SK-MEL-5 (cell line): ENCODE results near the gene KRTAP26-1. TPM values are rescaled to one million over a fixed set of nuclear protein-coding genes. Genes with fewer than 3 reads are reported as not detected.
A peak's percentile ranks its signal among the peaks of the same experiment; 100 is the strongest.

Source experiments
- DNase-seq: peaks from one replicate; pipeline ENCODE4 v3.0.0-alpha.2; 2016; ENCODE audit warnings: low read depth, low spot score
- in situ Hi-C: cut with HindIII; loops from 2 replicates; pipeline ENCODE4 v1.10.0; 2016; ENCODE audit warnings: low sequenced_read_pairs, high pct_unique_total_duplicates, low pct_unique_long_range_greater_than_20kb
- polyA plus RNA-seq, 2 experiments: library from polyadenylated mRNA; depleted of rRNA; stranded (reverse); fragments of >200 nt; gene quantifications; 2 replicates each; pipeline ENCODE4 v1.2.3, GENCODE V29; 2015
- total RNA-seq: library from RNA; depleted of rRNA; stranded (reverse); fragments of >200 nt; shearing (Covaris generic); gene quantifications from 2 replicates; pipeline ENCODE4 v1.2.3, GENCODE V29; 2014; rRNA removed

KRTAP26-1 gene, protein sequence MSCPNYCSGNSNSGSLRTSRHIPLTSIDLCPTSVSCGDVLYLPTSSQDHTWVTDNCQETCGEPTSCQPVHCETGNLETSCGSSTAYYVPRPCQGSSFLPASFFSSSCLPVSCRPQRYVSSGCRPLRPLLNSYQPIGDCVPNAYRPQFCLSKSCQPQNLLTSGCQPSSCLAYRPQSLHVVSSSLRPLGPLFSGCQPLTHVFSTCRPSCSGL
- not detected in 2 replicates for total RNA-seq
- polyA plus RNA-seq (2015; cell fraction: cytosol; rRNA removed): not detected in 2 replicates
- polyA plus RNA-seq (2015; cell fraction: nucleus; rRNA removed): not detected in 2 replicates

DNA sequence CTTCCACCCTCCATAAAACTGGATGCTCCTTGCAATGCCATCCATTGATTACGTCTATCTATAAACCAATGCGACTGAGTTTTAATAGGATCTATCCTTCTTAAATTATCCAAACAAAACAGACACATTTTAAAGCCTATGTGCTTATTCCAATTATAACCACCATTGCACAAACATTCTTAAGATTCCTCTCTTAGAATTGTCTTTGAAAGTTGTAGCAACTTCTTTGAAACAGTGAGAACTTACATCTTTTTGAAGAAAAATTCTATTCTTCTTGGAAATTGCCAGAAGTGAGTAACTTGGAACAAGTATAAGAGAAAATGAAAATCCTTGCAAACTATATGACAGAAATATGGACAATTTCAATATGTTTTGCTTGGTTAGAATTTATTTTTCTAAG lies at the start of gene KRTAP26-1:
Gene KRTAP26-1, minus strand, starts transcription at position 101 of the 400 bp plus-strand sequence. CDS start 280 bp downstream, outside the sequence.
- in situ Hi-C loops: no loop called here
- DNase-seq: no peak

DNA sequence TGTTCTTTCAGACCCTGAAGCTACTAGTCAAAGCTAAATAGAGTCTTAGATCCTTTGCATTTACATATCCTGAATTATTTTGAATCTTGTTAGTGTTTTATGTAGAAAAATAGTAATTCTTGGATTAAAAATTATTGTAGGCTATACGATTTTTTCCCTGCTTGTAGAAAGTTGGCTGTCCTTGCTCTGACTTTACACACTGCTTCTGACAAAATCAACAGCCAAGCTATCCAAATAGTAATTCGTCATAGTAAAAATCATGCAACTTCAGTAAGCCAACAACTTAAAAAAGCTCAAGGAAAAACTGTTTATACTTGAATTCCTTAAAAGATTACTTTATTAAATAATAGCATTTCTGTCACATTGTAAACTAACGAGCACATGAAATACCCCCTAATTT lies 35.8 kb upstream of the KRTAP26-1 start:
- in situ Hi-C loops: no loop called here
- no peak for DNase-seq

DNA sequence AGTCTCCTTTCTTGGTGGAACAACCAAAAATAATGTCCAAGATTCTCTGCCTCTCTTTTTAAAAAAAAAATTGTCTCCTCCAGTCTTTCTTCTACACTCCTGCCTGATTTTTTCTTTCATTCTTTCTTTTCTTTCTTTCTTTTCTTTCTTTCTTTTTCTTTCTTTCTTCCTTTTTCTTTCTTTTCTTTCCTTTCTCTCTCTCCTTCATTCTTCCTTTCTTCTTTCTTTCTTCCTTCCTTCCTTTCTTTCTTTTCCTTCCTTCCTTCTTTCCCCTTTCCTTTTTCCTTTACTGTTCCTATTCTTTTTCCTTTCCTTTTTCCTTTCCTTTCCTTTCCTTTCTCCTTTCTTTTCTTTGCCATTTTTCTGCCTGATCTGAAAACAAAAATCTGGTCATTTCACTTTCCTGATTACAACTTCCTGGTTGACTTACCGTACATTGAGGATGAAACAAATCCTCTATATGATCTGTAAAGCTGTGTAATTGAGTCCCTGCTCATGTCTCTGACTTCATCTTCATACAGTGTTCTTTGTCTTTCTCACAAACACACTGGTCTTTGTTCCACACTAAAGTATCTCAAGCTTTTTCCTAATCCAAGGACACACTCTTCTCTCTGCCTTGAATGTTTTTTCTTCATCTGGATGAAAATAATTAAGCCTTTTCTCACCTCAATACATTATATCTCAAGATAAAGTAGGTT lies 34.3 kb upstream of the KRTAP26-1 start:
- DNase-seq: peak; percentile 70
- in situ Hi-C loops: no loop called here

DNA sequence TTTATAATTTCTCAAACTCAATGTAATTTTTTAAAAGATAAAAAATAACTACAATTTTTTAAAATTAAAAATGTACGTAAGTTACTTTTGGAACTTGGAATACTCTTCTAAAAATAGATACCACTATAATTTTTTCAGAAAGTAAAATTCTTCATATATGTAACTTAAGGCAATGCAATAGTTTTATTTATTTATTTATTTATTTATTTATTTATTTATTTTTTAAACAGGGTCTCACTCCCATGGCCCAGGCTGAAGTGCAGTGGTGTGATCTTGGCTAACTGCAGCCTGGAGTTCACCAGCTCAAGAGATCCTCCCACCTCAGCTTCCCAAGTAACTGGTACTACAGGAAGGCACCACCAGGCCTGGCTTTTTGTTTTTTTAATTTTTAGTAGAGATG lies 31.4 kb upstream of the KRTAP26-1 start:
- DNase-seq: no peak

DNA sequence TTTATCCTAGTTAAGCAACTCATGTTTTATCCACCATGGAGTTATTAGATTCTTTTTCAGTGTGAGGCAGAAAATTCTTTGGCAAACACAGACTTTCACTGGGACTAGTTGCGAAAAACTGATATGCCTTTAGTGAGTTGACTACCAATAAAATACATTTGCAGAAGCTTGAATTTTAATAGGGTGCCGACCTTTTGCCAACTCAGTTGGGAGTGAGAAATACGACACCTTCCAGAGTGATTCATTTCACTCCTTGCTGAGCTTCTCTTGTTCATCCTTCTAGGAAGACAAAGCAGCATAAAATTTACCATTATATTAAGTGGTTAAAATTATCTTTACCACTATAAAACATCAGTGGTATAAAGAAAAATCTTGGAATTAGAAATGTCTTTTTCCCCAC lies 29.5 kb upstream of the KRTAP26-1 start:
- in situ Hi-C loops: no loop called here
- no peak for DNase-seq

More for the DNA sequence above, 31.4 kb upstream of the KRTAP26-1 start:
- in situ Hi-C loops: no loop called here

DNA sequence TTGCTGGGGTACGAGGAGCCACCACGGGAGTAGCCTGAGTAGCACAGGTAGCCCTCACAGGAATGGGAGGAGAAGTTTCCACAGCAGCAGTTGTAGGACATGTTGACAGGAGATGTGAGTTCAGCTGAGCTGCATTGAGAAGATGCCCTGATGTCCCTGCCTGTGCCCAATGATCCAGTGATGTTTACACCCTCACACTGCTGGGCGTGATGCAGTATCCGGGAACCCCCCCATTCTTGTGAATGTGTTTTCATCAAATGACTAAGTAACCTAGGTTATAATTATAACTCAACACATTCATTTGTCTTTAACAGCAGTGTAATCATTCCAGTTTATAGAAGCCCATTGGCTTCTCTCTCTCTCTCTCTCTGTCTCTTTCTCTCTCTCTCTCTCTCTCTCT lies 28.4 kb upstream of the KRTAP26-1 start, which contains the start of gene KRTAP23-1:
Gene KRTAP23-1, minus strand, starts transcription at position 101 of the 400 bp plus-strand sequence. Its CDS starts 0 bp downstream, at position 101.
- DNase-seq: no peak
- in situ Hi-C loops: no loop called here

DNA sequence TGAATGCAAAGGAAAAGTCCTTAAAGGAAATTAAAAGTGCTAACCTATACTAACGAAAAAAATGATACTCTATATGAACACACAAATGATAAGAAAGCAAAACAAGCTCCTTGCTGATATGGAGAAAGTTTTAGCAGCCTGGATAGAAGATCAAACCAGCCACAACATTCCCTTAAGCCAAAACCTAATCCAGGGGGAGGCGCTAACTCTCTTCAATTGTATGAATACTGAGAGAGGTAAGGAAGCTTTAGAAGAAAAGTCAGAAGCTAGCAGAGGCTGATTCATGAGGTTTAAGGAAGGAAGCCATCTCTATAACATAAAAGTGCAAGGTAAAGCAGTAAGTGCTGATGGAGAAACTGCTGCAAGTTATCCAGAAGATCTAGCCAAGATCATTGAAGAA lies 24.9 kb upstream of the KRTAP26-1 start:
- peak; percentile 47 for DNase-seq
- in situ Hi-C loops: no loop called here

DNA sequence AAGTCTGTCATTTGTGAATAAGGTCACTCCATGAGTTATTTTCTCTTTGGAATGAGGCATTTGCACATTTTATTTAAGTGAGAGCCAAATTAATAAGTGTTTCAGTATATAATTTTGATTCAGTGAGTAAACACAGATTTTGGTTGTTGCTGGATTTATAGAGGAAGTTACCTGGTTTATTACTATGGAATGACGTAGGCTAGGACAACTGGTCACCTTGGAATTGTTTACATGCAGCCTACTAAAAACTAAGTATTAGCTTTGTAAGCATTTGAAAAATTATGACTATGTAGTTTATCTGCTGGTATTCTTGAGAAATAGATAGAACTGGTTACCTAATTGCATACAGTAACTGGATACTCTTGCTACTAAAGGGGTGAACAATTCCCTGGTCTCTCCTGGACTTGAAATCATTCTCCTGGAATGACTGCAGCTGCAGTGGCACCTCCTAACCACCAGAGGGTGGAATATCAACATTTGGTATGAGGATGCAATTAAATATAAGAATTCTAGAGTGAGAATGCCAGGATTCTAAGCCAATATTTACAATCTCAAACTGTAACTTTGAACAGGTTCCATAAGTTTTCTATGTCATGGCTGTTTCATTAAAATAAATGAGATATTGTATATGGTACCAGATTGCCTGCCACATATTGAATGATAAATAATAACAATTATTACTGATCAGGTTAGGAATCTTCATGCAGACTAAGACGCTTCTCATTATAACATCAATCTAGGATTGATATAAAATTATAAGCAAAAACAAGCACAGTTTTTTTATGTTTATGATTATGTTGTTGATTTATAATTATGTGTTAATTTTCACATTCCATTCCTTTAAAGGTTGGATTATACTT lies 20.8 kb upstream of the KRTAP26-1 start:
- peak; percentile 68 for DNase-seq
- in situ Hi-C loops: no loop called here

DNA sequence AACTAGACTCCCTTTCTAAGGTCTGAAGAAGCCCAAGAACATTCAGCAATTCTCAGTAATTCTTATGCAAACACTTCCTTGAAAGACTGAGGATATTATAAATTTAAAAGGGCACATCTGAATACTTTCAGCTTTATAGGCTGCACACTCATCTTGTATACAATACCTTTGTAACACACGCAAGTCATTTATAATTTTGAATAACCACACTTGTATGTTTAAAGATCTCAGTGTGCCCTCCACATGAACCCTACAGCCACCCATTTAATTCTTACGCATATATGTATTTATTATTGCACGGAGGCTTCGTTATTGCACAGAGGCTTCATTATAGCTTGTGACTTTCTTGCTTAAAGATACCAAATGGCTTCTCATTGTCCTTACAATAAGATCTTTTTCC lies 18.6 kb upstream of the KRTAP26-1 start:
- in situ Hi-C loops: no loop called here
- no peak for DNase-seq

DNA sequence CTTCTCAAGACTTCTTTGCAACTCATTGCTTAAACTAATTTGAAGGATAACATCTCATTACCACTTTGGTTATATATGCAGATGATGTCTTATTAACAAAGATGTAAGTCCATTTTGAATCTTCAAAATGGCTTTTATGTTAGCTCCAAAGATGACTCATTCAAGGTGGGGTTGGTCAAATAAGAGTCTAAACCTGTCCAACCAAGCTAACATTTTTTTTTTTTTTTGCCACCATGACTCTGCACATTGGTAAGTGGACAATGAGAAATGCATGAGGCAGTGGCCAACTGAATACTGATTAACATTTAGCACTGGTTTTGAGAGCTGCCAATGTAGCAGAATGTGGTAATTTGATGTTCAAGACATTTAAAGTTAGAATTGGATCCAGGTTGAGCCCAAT lies 17.7 kb upstream of the KRTAP26-1 start:
- in situ Hi-C loops: no loop called here
- DNase-seq: no peak

DNA sequence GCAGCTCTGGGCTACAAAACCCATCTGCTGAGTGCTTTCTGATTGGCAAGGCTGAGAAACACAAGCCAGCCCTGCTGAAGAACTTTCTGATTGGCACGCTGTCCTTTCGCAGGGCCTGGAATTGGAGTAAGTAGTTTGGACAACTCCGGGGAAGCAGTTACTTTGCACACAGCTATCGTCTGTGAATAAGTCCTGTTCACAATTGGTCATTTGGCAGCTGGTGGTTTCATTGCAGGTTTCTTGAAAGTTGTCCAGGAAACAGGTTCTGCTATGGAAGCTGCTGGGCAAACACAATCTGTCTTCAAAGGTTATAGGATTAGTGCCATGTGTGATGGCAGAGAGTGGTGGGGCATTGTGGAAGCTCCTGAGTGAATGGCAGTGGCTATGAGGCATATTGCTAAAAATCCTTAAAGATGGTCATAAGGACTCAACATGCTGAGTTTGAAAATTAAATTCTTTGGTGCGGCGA lies 17.2 kb upstream of the KRTAP26-1 start, which contains the start of gene KRTAP27-1:
Gene KRTAP27-1, minus strand, starts transcription at position 419 of the 469 bp plus-strand sequence. Its CDS starts 26 bp downstream, at position 393.
- no peak for DNase-seq
- in situ Hi-C loops: no loop called here

DNA sequence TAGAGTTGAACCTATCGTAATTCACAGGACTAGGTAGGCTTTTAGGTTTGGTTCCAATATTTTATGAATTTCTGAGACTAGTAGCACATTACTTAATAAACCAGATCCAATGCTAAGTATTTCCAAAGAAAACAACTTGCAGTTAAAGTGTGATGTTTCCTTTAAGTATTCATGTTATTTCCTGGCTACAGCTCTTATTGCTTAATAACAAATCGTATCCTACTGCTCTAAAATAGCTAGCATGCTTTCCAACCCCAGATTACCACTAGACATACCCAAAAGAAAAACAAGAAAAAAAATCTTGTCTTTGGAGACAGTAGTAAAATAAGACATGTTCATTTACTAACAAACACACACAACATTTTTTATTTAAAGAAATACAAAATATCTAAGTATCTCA lies 16.5 kb upstream of the KRTAP26-1 start:
- no peak for DNase-seq
- in situ Hi-C loops: no loop called here

DNA sequence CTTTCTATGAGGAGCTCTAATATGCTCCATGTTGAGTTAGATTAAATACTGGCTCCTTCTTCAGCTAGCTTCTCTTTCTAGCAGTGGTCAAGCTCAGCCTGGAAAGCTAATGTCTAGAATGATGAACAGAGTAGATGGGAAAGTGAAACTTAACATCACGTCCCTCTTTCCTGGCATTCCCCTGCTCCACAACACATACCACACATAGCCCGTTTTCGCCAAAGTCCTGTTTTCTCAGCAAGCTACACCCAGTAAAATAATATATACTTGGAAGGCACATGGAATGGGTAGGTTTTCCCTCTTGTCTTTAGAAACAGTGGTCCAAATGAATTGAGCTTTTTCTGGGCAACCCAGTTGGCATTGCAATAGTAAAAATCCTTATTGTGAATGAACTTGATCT lies 13.6 kb upstream of the KRTAP26-1 start:
- DNase-seq: no peak
- in situ Hi-C loops: no loop called here

DNA sequence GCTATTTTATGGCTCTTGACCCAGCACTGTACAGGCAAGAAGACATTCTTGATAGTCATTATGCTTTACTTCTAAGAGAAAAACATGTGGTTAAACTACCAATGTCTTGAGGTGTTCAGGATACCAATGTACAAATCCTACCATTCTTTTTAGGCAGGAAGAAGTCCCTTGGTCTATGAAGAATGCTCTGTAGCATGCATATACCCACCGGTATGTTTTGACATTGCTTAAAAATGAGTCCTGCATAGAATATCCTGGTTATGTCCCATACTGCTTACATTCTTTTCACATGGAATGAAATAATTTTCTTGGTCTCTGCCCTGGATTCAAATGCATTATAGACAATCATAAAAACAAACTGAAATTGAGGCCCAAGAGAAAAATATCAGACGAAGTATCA lies 12.6 kb upstream of the KRTAP26-1 start:
- in situ Hi-C loops: no loop called here
- no peak for DNase-seq

DNA sequence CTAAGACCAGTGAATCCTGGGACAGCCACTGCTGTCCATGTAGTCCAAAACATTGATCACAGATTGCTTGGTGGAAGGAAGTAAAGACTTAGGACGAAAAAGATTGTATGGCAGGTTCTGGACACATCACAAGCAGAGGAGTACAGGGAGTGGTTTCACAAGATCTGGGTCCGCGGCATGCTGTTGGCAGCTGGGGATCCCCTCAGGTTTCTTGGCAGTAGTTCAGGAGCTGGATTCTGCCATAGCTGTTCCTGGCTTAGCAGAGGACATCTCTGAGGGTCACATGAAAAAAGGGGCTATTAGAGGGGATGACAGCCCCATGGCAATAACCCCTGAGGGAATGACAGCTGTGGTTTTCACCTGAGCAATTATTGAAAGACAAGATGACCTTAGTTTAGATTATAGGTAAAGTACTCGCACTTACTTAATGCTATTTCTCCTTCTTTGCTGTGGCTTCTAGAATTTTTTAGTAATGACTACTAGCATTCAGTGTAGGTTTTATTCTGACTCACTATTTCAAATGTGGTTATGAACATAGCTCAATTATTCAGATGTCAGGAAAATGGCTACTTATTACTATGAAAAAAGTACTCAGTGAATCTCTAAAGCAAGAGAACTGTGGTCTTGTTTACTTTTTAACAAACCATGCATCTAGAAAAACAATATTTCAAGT lies 9.2 kb upstream of the KRTAP26-1 start:
- DNase-seq: no peak
- in situ Hi-C loops: no loop called here

DNA sequence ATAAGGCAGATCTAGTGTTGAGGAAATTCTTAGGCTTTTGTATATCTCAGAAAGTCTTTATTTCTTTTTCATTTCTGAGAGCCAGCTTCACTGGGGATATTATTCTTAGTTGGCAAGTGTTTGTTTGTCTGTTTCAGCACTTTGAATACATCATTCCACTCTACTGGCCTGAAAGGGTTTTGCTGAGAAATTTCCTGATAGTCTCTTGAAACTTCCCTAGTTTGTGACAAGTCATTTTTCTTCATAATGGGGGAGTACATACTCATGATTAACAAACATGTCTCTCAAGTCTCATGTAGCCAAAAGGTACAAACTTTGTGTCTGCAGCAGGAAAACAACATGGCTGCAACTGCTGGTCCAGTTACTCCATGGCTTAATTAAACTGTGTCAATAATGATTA lies 6.3 kb upstream of the KRTAP26-1 start:
- no peak for DNase-seq
- in situ Hi-C loops: no loop called here

DNA sequence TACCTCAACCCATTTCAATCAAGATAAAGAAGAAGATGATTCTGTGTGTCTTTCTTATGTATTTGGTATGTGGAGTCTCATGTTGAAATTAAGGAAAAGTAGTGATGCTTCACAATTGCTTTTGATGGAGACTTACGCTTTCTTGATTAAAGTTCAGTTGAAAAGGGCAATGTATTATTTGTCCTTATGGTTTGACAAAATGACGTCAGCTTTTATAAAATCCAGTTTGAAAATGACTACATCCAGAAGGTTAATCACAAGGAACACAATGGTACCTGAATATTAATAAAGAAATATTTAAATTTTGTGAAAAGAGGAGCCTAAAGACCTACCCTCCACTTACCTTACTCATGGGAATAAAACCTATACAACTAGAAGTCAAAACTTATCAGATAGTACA lies 4.4 kb downstream of the KRTAP26-1 start:
- no peak for DNase-seq
- in situ Hi-C loops: no loop called here
